Erythroblast (primary cell): ENCODE data around the gene SAP30BP.

Experiments
- GATA1 ChIP-seq: IDR thresholded peaks from 2 replicates; pipeline ENCODE4 v1.6.1; 2011; ENCODE audit warnings: low read depth, mild to moderate bottlenecking, control low read depth, low read length, moderate library complexity
- POLR2A ChIP-seq: IDR thresholded peaks from 2 replicates; pipeline ENCODE4 v1.6.1; 2011; ENCODE audit warnings: mild to moderate bottlenecking, low read length

- TF ChIP-seq POLR2A (no peak), GATA1 (no peak)
Observed at GRCh38 chr17:75752405-75752709, 85.2 kb downstream of the SAP30BP start.
